ENCODE data around the gene GGT5. TPM values are rescaled to one million over a fixed set of nuclear protein-coding genes. Genes with fewer than 3 reads are reported as not detected.
"Not testable (repeated sequence)": the region's sequence is repeated elsewhere in the genome, so short reads cannot be mapped to it uniquely, and the experiment has no call there.

Gene GGT5
- total RNA-seq, 2 donors from 2014 or later, result 0.37 TPM; not detected in 1

DNA sequence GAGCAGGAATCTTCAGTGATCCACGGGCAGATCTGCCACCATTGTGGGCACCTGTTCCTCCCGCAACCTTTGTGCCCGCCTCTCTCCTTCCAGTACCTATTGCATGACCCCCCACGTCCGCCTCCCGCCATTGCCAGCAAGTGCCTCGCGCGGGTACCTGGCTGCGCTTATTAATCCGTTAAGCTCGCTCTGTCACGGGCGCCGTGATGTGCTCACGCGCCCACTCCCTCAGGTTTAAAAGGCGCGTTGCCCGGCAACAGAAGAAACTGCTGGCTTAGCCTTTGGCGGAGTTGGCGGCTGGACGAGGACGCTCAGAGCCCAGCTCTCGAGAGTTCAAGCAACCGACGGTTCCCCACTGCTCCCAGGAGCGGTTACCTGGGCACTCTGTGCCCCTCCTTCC, 6.4 kb upstream of the GGT5 start:
- not testable (repeated sequence) for H3K36me3 Mint-ChIP-seq (ENCODE audit: insufficient read depth in 2 of 2); H3K27me3 Mint-ChIP-seq (ENCODE audit: low read depth); DNase-seq; H3K4me3 Mint-ChIP-seq; H3K27ac Mint-ChIP-seq; ATAC-seq (replicated peaks in 1 of 2); H3K4me1 Mint-ChIP-seq (ENCODE audit: low read depth); H3K9me3 Mint-ChIP-seq

DNA sequence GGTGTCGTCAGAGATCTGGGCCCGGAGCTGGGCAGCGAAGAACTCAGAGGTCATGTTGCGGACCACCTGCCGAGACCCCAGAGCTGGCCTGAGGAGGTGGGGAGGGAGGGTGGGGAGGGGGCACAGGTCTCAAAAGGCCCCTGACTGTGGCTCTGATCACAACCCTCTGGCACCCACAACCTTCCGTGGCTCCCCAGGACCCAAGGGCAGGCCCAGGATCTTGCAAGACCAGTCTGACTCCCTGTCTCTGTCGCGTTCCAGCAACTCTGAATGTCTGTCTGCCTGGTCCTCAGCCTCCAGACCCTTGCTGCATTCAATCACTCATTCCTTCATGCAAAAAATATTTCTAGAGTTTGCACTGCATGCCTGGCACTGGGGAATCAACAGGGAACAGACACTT, 4.5 kb upstream of the GGT5 start:
- ATAC-seq (replicated peaks in 1 of 2); H3K36me3 Mint-ChIP-seq (ENCODE audit: insufficient read depth in 2 of 2); DNase-seq; H3K27me3 Mint-ChIP-seq (ENCODE audit: low read depth); H3K27ac Mint-ChIP-seq; H3K4me1 Mint-ChIP-seq (ENCODE audit: low read depth); H3K9me3 Mint-ChIP-seq; H3K4me3 Mint-ChIP-seq: not testable (repeated sequence)

DNA sequence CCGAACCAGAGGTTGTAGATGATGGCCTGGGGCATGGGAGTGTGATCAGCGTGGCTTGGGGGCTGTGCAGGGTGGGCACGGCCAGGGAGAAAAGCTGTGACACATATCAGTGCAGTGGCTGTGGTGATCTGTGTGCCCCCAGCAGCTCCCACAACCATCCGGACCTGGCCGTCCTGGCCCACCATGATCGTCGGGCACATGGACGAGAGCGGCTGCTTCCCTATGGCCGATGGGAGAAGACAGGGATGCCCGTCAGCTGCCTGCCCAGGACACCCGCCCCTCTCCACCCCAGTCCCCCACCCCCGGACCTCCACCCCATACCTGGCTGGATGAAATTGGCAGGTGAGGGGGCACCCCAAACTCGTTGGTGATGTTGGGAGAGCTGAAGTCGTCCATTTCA, 3.7 kb upstream of the GGT5 start:
- H3K27me3 Mint-ChIP-seq (ENCODE audit: low read depth); DNase-seq; H3K27ac Mint-ChIP-seq; H3K36me3 Mint-ChIP-seq (ENCODE audit: insufficient read depth in 2 of 2); H3K4me1 Mint-ChIP-seq (ENCODE audit: low read depth); H3K9me3 Mint-ChIP-seq; ATAC-seq (replicated peaks in 1 of 2); H3K4me3 Mint-ChIP-seq: not testable (repeated sequence)

DNA sequence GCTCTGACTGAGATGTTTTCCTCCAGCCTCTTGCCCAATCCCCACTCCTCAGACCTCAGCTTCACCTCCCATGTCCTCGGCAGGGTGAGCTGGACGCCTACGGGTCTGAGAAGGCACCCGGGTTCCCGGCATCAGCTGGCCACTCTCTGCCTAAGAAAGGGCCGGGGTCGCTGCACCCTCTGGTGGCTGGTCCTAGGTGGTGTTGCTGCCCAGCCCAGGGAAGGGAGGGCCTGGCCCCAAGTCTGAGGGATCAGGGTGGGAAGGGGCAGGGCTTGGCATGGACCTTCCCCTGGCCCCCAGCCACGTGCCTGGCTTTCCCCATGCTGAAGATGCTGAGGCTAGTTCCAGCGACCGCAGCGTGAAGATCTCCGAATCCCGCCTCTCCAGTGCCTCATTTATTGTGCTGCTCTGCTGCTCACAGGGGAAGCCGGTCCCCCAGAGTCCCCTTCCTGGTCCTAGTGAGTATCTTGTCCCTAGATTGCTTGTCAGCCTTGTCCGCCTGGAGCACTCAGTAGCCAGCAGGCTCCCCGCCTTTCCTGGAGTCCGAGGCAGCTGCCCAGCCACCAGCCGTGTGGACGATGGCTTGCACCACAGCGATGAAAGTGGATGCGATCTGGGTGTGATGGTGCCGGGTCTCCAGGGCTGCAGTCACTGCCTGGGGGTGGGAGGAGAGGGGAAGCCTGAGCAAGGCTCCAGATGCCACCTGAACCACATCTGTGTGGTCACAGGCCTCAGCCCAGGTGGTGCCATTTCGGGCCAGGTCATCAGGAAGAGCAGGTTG, 2.9 kb upstream of the GGT5 start:
- Mint-ChIP-seq H3K27me3 (ENCODE audit: low read depth) (no peaks in the 10 kb centered on the region), H3K4me1 (ENCODE audit: low read depth) (peaks cover 14% of the 10 kb centered on the region), H3K36me3 (ENCODE audit: insufficient read depth in 2 of 2) (no peaks in the 10 kb centered on the region), H3K27ac (no peak overlapping the region), H3K4me3 (no peak overlapping the region), H3K9me3 (no peaks in the 10 kb centered on the region)
- DNase-seq (peak; percentile 60 to 65), ATAC-seq (replicated peaks in 1 of 2) (peak; percentile 87 to 89)

DNA sequence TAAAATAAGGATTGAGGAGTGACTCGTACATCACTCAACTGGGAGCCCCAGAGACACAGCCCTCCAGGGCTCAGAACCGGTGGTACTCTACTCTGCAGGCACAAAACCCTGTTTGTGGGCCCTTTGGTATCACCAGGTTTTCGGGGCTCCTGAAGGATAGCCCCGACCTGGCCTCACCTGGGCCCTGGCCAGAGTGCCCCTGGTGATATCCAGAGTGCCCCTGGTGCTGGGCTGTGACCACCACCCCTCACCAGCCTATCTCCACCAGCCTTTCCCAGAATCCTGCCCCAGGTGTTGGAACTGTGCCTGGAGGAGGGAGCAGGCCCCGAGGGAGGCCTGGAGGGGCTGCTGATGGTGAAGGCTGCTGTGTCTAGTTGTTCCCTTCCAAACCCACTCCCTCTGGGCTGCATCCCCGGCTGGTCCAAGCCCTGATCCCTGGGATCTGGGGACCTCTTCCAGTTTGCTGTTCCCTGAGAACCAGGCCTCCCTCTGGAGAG, 2.2 kb upstream of the GGT5 start:
- ATAC-seq (replicated peaks in 1 of 2) (no peak), DNase-seq (no peak)
- no peak overlapping the region for H3K27ac Mint-ChIP-seq
- no peaks in the 10 kb centered on the region for H3K9me3 Mint-ChIP-seq
- no peak overlapping the region for H3K4me3 Mint-ChIP-seq
- no peaks in the 10 kb centered on the region for H3K27me3 Mint-ChIP-seq (ENCODE audit: low read depth)
- H3K4me1 Mint-ChIP-seq (ENCODE audit: low read depth), result peaks cover 21% of the 10 kb centered on the region
- H3K36me3 Mint-ChIP-seq (ENCODE audit: insufficient read depth in 2 of 2), result no peaks in the 10 kb centered on the region

DNA sequence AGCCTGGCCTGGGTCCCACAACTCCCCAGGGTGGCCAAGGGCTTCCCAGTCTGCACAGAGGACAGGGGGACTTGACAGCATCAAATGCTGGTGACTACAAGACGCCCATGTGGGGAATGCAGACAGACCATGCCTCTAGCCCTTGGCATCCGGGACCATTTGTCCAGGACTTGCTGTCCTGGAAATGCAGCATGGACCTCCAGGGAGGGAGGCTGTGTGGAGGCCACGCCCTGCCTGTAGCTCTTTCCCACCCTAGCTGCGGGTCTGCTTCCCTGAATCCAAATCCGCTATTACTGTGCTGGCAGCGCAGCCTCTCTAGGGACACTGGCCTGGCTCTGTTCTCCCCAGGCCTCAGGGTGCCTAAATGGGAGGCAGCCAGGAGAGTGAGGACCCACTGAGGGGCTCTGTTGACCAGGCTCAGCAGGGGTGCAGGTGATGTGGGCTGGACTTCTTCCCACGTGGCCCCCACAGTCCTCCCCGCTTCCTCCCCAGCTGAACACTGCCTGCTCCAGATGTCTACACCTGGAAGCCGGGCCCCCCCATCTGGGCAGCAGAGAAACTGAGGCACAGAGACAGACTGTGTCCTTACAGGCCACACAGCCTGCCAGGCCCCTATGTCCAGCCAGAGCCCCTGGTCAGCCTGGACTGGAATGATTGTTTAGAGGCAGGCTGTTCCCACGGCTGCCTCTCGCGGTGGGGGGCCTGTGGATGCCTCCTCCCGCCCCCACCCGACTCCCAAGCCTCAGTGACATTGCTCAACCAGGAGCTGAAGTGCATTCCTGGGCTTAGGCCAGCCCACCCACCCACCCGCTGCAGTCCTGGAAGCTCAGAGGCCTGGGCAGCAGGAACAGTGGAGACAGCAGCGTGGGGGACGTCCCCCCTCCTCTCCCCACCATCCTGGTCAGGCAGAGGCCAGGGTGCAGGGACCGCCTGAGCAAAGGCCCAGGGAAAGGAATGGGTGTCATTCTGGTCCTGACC, 991 bp upstream of the GGT5 start:
- H3K36me3 Mint-ChIP-seq (ENCODE audit: insufficient read depth in 2 of 2); DNase-seq; ATAC-seq (replicated peaks in 1 of 2); H3K27me3 Mint-ChIP-seq (ENCODE audit: low read depth); H3K9me3 Mint-ChIP-seq; H3K27ac Mint-ChIP-seq; H3K4me3 Mint-ChIP-seq: not testable (repeated sequence)
- peaks cover 29% of the 10 kb centered on the region for H3K4me1 Mint-ChIP-seq (ENCODE audit: low read depth)

DNA sequence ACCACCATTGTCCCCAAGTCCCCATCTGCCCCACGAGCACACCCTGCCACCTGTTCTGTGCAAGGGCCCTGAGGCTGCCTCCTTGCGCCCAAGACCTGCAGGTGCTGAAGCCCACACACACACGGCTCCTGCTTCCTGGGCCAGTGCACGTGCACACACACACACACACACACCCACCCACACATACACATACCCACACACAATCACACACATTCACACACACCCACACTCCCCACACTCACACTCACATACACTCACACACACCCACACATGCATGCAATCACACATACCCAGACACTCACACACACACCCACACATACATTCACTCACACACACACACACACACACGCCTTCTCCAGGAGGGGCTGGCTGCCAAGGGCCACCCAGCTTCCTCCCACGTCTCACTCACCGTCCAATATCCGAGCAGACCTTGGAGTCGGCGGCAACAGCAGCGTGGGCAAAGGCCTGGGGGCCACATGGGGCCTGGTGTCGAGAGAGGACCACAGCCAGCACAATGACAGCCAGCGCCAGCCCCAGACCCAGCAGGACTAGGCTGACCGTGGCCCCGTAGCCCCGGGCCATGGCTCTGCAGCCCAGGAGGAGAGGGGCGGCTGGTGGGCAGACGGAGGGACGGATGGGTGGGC, 616 bp downstream of the GGT5 start:
- Mint-ChIP-seq H3K27ac (no peak overlapping the region), H3K4me3 (no peak overlapping the region)

DNA sequence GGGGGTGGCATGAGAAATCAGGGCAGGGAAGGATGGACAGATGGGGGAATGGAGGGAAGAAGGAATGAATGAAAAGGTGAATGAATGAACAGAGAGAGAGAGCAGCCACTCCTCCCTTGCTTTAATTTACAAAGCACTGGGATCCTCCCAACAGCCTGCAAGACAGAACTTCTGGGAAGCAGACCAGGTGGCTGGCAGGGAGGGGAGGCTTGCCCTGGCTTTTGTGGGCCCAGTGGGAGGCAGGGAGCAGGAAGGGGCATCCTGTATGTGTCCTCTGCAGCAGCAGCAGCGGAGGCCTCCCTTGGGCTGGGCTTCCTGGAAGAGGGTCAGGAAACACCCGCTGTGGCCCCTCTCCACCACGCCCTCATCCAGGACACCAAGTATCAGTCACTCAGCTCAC, 1.5 kb downstream of the GGT5 start:
- DNase-seq; H3K9me3 Mint-ChIP-seq; ATAC-seq (replicated peaks in 1 of 2); H3K36me3 Mint-ChIP-seq (ENCODE audit: insufficient read depth in 2 of 2); H3K27me3 Mint-ChIP-seq (ENCODE audit: low read depth); H3K27ac Mint-ChIP-seq: not testable (repeated sequence)
- Mint-ChIP-seq H3K4me3 (peak overlapping the region; percentile 64 to 78), H3K4me1 (ENCODE audit: low read depth) (peaks cover 35% of the 10 kb centered on the region)

More for the DNA sequence above, 616 bp downstream of the GGT5 start:
- no peak for ATAC-seq (replicated peaks in 1 of 2)
- H3K9me3 Mint-ChIP-seq, result no peaks in the 10 kb centered on the region
- H3K4me1 Mint-ChIP-seq (ENCODE audit: low read depth), result peaks cover 35% of the 10 kb centered on the region
- no peaks in the 10 kb centered on the region for H3K36me3 Mint-ChIP-seq (ENCODE audit: insufficient read depth in 2 of 2)
- DNase-seq, result no peak
- H3K27me3 Mint-ChIP-seq (ENCODE audit: low read depth), result no peaks in the 10 kb centered on the region

DNA sequence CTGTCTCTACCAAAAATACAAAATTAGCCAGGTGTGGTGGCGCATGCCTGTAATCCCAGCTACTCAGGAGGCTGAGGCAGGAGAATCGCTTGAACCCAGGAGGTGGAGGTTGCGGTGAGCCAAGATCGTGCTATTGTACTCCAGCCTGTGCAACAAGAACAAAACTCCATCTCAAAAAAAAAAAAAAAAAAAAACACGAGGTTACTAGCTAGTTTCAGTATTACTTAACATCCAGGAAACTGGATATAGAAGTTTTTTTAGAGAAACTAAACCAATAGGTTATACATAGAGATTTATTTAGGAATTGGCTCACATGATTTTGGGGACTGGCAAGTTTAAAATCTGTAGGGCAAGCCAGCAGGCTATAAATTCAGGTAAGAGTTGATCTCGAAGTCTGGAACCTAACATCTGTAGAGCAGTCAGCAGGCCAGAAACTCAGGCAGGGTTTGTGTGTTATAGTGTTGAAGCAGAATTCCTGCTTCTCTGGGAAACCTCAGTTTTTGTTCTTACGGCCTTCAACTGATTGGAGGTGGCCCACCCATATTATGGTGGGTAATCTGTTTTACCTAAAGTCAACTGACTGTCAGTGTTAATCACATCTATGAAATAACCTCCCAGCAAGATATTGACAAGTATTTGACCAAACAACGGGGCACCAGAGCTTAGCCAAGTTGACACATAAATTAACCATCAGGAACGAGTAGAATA, 3.7 kb downstream of the GGT5 start:
- DNase-seq; H3K36me3 Mint-ChIP-seq (ENCODE audit: insufficient read depth in 2 of 2); H3K27me3 Mint-ChIP-seq (ENCODE audit: low read depth); H3K9me3 Mint-ChIP-seq; H3K27ac Mint-ChIP-seq: not testable (repeated sequence)
- Mint-ChIP-seq H3K4me1 (ENCODE audit: low read depth) (peaks cover 35% of the 10 kb centered on the region), H3K4me3 (peak overlapping the region in 1 of 2 donors; percentile 34)
- peak in 1 of 2 donors; percentile 43 for ATAC-seq (replicated peaks in 1 of 2)

DNA sequence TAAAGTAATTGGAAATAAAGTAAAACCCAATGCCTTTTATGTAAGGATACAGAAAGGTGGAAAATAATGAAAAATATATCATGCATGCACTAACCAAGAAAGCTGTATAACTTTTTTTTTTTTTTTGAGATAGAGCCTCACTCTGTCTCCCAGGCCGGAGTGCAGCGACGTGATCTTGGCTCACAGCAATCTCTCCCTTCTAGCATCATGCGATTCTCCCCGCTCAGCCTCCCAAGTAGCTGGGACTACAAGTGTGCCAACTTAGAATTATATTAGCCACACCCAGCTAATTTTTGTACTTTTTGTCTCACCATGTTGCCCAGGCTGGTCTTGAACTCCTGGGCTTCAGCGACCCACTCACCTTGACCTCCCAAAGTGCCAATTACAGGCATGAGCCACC, 4.5 kb downstream of the GGT5 start:
- Mint-ChIP-seq H3K27ac (no peak overlapping the region), H3K9me3 (no peaks in the 10 kb centered on the region), H3K27me3 (ENCODE audit: low read depth) (no peaks in the 10 kb centered on the region), H3K36me3 (ENCODE audit: insufficient read depth in 2 of 2) (no peaks in the 10 kb centered on the region), H3K4me3 (no peak overlapping the region), H3K4me1 (ENCODE audit: low read depth) (peaks cover 35% of the 10 kb centered on the region)
- ATAC-seq (replicated peaks in 1 of 2) (no peak), DNase-seq (no peak)

DNA sequence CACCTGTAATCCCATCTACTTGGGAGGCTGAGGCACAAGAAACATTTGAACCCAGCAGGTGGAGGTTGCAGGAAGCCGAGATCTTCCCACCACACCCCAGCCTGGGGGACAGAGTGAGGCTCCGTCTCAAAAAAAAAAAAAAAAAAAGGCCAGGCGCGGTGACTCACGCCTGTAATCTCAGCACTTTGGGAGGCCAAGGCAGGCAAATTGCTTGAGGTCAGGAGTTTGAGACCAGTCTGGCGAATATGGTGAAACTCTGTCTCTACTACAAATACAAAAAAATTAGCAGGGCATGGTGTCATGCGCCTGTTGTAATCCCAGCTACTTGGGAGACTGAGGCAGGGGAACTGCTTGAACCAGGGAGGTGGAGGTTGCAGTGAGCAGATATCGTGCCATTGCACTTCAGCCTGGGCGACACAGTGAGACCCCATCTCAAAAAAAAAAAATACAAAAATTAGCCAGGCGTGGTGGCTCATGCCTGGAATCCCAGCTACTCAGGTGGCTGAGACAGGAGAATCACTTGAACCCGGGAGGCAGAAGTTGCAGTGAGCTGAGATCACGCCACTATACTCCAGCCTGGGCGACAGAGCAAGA, 6.7 kb downstream of the GGT5 start:
- not testable (repeated sequence) for H3K27ac Mint-ChIP-seq; ATAC-seq (replicated peaks in 1 of 2); DNase-seq; H3K36me3 Mint-ChIP-seq (ENCODE audit: insufficient read depth in 2 of 2); H3K27me3 Mint-ChIP-seq (ENCODE audit: low read depth); H3K9me3 Mint-ChIP-seq; H3K4me3 Mint-ChIP-seq
- peaks cover 26% of the 10 kb centered on the region for H3K4me1 Mint-ChIP-seq (ENCODE audit: low read depth)

DNA sequence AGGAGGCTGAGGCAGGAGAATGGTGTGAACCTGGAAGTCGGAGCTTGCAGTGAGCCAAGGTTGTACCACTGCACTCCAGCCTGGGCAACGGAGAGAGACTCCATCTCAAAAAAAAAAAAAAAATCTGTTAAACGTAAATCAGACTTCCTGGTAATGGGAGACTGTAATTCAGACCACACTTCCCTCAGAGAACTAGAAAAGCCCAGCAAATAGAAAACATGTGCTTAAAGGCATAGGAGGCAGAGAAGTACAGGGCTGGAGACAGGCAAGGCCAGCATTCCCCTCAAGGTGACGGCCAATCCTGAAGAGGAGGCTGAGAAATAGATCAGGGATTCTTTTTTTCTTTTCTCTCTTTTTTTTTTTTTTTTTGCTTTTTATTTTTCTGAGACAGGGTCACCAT, 8.2 kb downstream of the GGT5 start:
- H3K36me3 Mint-ChIP-seq (ENCODE audit: insufficient read depth in 2 of 2), result no peaks in the 10 kb centered on the region
- no peak overlapping the region for H3K27ac Mint-ChIP-seq
- no peak overlapping the region for H3K4me3 Mint-ChIP-seq
- H3K4me1 Mint-ChIP-seq (ENCODE audit: low read depth), result peaks cover 12% of the 10 kb centered on the region
- no peak for DNase-seq
- H3K27me3 Mint-ChIP-seq (ENCODE audit: low read depth), result no peaks in the 10 kb centered on the region
- H3K9me3 Mint-ChIP-seq, result no peaks in the 10 kb centered on the region
- ATAC-seq (replicated peaks in 1 of 2), result no peak
